Body of pancreas (tissue), 4 donors: ENCODE measurements around the gene RAG2.

Experiments
- POLR2A ChIP-seq, 3 donors: fragments of 450-650 bp; IDR thresholded peaks; one replicate each; pipeline ENCODE4 v1.6.1; 2016; ENCODE audit warnings: antibody characterized with exemption in 3 of 3, mild to moderate bottlenecking in 2 of 3
- TF ChIP-seq, protein P1 (sequence below), 7 experiments: fragments of 450-650 bp in 4 of 7; fragments of 200-600 bp in 3 of 7; sonication (generic) in 3 of 7; IDR thresholded peaks; one replicate each; pipeline ENCODE4 v1.5.1; 2016 to 2019; ENCODE audit warnings: antibody characterized with exemption in 7 of 7

DNA sequence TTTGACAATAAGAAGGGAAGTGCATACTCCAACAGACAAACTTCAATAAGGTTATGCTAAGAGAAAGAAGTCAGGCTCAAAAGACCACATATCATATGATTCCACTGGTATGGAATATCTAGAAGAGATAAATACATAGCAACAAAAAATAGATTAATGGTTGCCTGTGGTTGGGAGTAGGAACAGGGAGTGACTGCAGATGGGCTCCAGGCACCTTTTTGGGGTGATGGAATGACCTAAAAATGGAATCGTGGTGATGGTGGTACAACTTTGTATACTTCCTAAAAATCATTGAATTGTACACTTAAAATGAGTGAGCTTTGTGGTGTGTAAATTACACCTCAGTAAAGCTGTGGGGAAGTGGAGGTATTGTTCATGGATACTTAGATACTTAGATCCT is 29.0 kb upstream of the RAG2 start:
- TF ChIP-seq, protein P1, sequence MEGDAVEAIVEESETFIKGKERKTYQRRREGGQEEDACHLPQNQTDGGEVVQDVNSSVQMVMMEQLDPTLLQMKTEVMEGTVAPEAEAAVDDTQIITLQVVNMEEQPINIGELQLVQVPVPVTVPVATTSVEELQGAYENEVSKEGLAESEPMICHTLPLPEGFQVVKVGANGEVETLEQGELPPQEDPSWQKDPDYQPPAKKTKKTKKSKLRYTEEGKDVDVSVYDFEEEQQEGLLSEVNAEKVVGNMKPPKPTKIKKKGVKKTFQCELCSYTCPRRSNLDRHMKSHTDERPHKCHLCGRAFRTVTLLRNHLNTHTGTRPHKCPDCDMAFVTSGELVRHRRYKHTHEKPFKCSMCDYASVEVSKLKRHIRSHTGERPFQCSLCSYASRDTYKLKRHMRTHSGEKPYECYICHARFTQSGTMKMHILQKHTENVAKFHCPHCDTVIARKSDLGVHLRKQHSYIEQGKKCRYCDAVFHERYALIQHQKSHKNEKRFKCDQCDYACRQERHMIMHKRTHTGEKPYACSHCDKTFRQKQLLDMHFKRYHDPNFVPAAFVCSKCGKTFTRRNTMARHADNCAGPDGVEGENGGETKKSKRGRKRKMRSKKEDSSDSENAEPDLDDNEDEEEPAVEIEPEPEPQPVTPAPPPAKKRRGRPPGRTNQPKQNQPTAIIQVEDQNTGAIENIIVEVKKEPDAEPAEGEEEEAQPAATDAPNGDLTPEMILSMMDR (IDR thresholded peaks at IDR 0.05): no peak
- no peak for TF ChIP-seq POLR2A (IDR thresholded peaks at IDR 0.05)
